ENCODE measurements around the gene LINGO4. TPM values are rescaled to one million over a fixed set of nuclear protein-coding genes. Genes with fewer than 3 reads are reported as not detected.

The LINGO4 gene
- total RNA-seq, 1 donor from 2014 or later = 0.29 TPM

- ATAC-seq (no peak), DNase-seq (no peak)
- Histone ChIP-seq H3K9me3 (no peaks in the 10 kb centered on the region), H3K36me3 (peaks cover 5% of the 10 kb centered on the region), H3K27ac (no peak overlapping the region), H3K4me1 (peaks cover 23% of the 10 kb centered on the region), H3K4me3 (no peak overlapping the region), H3K27me3 (no peaks in the 10 kb centered on the region)
- TF ChIP-seq CTCF (IDR thresholded peaks at IDR 0.05) = no peak
- intact Hi-C loops (cut with DNase I) = no loop called here
Observed at GRCh38 chr1:151829352-151830046, 24.3 kb upstream of the LINGO4 start.

GRCh38 chr1:151828921-151829320 lies 23.7 kb upstream of the LINGO4 start:
- TF ChIP-seq CTCF (IDR thresholded peaks at IDR 0.05) = no peak
- Histone ChIP-seq H3K4me1 (peaks cover 23% of the 10 kb centered on the region), H3K9me3 (no peaks in the 10 kb centered on the region), H3K27ac (no peak overlapping the region), H3K4me3 (no peak overlapping the region), H3K27me3 (no peaks in the 10 kb centered on the region), H3K36me3 (peaks cover 5% of the 10 kb centered on the region)
- DNase-seq (no peak), ATAC-seq (no peak)
- intact Hi-C loops (cut with DNase I) = no loop called here

- no peaks in the 10 kb centered on the region for H3K27me3 ChIP-seq
- no peak for TF ChIP-seq CTCF (IDR thresholded peaks at IDR 0.05)
- intact Hi-C loops (cut with DNase I) = no loop called here
Observed at GRCh38 chr1:151827853-151828252, 22.6 kb upstream of the LINGO4 start.

GRCh38 chr1:151825751-151826660 lies 20.8 kb upstream of the LINGO4 start:
- DNase-seq (no peak), ATAC-seq (peak; percentile 24)
- Histone ChIP-seq H3K27ac (no peak overlapping the region), H3K36me3 (peaks cover 5% of the 10 kb centered on the region), H3K27me3 (no peaks in the 10 kb centered on the region), H3K9me3 (no peaks in the 10 kb centered on the region), H3K4me3 (peak overlapping the region; percentile 3), H3K4me1 (peaks cover 18% of the 10 kb centered on the region)
- intact Hi-C loops (cut with DNase I) = no loop called here
- no peak for TF ChIP-seq CTCF (IDR thresholded peaks at IDR 0.05)

More at GRCh38 chr1:151827853-151828252, 22.6 kb upstream of the LINGO4 start:
- no peak overlapping the region for H3K4me3 ChIP-seq
- H3K36me3 ChIP-seq = peaks cover 5% of the 10 kb centered on the region
- peaks cover 23% of the 10 kb centered on the region for H3K4me1 ChIP-seq
- H3K9me3 ChIP-seq = no peaks in the 10 kb centered on the region
- no peak overlapping the region for H3K27ac ChIP-seq
- DNase-seq = no peak
- ATAC-seq = no peak

- peak overlapping the region; percentile 3 for H3K4me3 ChIP-seq
- intact Hi-C loops (cut with DNase I) = no loop called here
- no peaks in the 10 kb centered on the region for H3K27me3 ChIP-seq
- H3K4me1 ChIP-seq = peaks cover 18% of the 10 kb centered on the region
- no peak for TF ChIP-seq CTCF (IDR thresholded peaks at IDR 0.05)
- H3K27ac ChIP-seq = no peak overlapping the region
- peaks cover 5% of the 10 kb centered on the region for H3K36me3 ChIP-seq
- ATAC-seq = no peak
- no peaks in the 10 kb centered on the region for H3K9me3 ChIP-seq
- DNase-seq = no peak
Observed at GRCh38 chr1:151825204-151825603, 20.0 kb upstream of the LINGO4 start.
